HG02588 (cell line): ENCODE measurements around the gene MAP4K1.

ENCODE experiments used
- ATAC-seq: cut with Tn5 transposase; IDR thresholded peaks from one replicate; pipeline ENCODE4 v1.9.1; 2021; ENCODE audit warnings: mild to moderate bottlenecking, moderate library complexity; ENCODE audit not compliant: unreplicated experiment

The MAP4K1 gene

GRCh38 chr19:38549061-38549460 is 68.7 kb downstream of the MAP4K1 start:
- no peak for ATAC-seq

GRCh38 chr19:38547421-38547820 is 70.3 kb downstream of the MAP4K1 start:
- ATAC-seq, result no peak

GRCh38 chr19:38545596-38545995 is 72.2 kb downstream of the MAP4K1 start:
- ATAC-seq, result no peak

- no peak for ATAC-seq
These were observed 73.0 kb downstream of the MAP4K1 start for GRCh38 chr19:38544569-38545315.

GRCh38 chr19:38543807-38544568 is 73.8 kb downstream of the MAP4K1 start:
- ATAC-seq, result peak; percentile 49

GRCh38 chr19:38543286-38543806 is 74.4 kb downstream of the MAP4K1 start:
- ATAC-seq, result no peak

- ATAC-seq, result no peak
These were observed 75.7 kb downstream of the MAP4K1 start for GRCh38 chr19:38542040-38542439.

- ATAC-seq, result no peak
These were observed 78.0 kb downstream of the MAP4K1 start for GRCh38 chr19:38539751-38540150.

- no peak for ATAC-seq
These were observed 78.8 kb downstream of the MAP4K1 start for GRCh38 chr19:38538793-38539528.

GRCh38 chr19:38538386-38538785 is 79.4 kb downstream of the MAP4K1 start:
- no peak for ATAC-seq
